NCI-H345 treated with DMSO at 0.1 percent for 48 hours (cell line): ENCODE results near the gene SYAP1.
A peak's percentile ranks its signal among the peaks of the same experiment; 100 is the strongest.
"Not testable (repeated sequence)": the region's sequence is repeated elsewhere in the genome, so short reads cannot be mapped to it uniquely, and the experiment has no call there.

ENCODE experiments used
- DNase-seq: peaks from one replicate; lab custom pipeline; 2025; ENCODE audit not compliant: unreplicated experiment; lab: John Stamatoyannopoulos, UW

Gene SYAP1

GRCh38 chrX:16778993-16779392, 59.6 kb downstream of the SYAP1 start:
- no peak for DNase-seq

- DNase-seq = not testable (repeated sequence)
These were observed 60.4 kb downstream of the SYAP1 start for GRCh38 chrX:16779815-16780214.

GRCh38 chrX:16783452-16783851, 64.0 kb downstream of the SYAP1 start:
- DNase-seq = no peak

GRCh38 chrX:16784440-16784839, 65.0 kb downstream of the SYAP1 start:
- not testable (repeated sequence) for DNase-seq

GRCh38 chrX:16785247-16786138, 66.1 kb downstream of the SYAP1 start:
- DNase-seq = no peak

- DNase-seq = peak; percentile 95
These were observed 66.9 kb downstream of the SYAP1 start, which contains the start of gene TXLNG for GRCh38 chrX:16786139-16786790. Gene TXLNG, plus strand, starts transcription at chrX:16786466. Its CDS starts 22 bp downstream, at chrX:16786488.

- DNase-seq = no peak
These were observed 67.7 kb downstream of the SYAP1 start for GRCh38 chrX:16786791-16787735.

DNA sequence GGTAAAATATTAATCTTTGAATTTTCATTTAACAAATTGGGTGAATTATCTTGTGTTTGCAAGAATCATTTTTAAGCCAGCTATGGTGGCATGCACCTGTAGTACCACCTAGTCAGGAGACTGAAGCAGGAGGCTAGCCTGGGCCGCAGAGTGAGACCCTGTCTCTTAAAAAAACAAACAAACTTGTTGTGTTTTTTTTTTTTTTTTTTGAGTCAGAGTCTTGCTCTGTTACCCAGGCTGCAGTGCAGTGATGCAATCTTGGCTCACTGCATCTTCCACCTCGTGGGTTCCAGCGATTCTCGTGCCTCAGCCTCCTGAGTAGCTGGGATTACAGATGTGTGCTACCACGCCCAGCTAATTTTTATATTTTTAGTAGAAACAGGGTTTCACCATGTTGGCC, 69.1 kb downstream of the SYAP1 start:
- DNase-seq = no peak

DNA sequence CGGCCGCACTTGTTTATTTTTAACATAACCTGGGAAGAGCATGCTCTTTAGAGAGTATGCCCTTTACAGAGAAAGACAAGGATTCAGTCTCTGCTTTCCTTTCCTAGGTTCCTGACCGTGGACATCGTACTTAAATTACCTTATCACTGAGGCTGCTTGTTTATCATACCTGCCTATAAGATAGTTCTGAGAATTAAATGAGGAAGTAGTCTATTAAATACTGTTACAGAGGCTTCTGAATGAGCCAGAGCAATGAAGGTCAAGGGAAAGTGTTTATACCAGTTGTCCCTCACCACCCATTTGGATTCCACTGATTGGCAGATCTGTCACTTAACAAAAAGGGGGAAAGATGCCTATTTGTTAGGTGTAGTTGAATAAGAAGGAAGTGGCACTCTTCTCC, 76.9 kb downstream of the SYAP1 start:
- no peak for DNase-seq

DNA sequence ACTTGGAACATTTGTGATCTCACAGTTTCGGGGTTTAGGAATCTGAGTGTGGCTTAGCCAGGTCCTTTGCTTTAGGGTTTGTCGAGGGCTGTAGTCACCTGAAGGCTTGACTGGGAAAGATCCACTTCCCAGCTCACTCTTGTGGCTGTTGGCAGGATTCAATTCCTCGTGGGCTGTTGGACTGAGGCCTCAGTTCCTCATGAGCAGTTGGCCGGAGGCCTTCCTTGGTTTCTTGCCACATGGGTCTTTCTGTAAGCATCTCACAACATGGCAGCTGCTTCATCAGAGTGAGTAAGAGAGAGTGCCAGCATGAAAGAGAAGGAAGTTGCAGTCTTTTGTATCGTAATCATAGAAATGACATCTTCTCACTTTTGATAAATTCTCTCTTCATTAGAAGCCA, 77.9 kb downstream of the SYAP1 start:
- no peak for DNase-seq

DNA sequence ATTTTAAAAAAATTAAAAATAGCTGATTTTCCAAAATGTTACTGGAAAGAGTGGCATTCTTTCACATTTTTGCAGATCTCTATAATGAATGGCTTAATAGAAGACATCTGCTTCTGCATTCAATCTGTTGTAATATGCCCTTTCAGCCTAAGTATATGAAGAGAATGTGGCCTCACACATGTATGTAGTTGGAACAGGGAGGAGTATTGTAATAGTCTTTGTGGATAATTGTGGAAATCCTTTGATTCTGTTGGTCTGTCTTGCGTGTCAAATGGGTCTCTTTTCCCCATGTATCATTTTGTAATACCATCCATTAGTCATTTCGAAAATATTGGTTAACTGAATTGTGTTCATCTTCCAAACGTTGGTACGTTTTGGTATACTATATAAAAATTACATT, 78.4 kb downstream of the SYAP1 start:
- no peak for DNase-seq

DNA sequence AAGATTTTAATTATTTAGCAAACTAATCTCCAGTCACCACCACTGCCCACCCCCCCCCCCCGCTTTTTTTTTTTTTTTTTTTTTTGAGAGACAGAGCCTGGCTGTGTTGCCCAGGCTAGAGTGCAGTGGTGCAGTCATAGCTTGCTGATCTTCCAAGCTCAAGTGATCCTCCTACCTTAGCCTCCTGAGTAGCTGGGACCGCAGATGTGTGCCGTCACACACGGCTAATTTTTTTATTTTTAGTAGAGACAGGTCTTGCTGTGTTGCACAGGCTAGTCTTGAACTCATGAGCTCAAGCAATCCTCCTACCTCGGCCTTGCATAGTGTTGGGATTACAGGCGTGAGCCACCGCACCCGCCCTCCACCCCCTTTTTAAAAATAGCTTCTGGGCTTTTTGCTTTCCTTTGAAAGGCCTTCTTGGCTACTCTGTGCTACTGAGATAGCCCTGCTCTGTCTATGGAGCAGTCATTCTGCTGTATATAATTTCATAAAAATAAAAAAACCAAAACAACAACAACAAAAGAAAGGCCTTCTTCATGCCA, 85.6 kb downstream of the SYAP1 start:
- DNase-seq = no peak

DNA sequence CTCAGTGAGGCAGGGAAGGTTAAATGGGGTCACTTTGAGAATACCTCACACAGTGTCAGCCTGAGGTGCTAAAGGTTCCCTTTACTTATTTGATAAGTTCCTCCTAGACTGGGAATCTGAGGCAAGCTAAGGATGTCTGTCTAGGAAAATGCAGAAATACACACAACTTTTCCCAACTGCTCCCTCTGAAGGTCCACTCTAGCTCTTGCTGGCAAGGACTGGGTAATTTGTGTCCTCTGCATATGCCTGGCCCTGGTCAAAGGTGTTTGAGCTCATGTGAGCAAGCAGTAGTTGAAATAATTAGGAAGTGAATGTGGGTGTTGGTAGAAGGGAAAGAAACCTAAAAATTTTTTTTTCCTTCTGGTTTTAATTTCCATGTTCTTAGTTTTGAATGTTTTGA, 88.1 kb downstream of the SYAP1 start:
- no peak for DNase-seq

GRCh38 chrX:16807976-16808542, 88.6 kb downstream of the SYAP1 start:
- no peak for DNase-seq

DNA sequence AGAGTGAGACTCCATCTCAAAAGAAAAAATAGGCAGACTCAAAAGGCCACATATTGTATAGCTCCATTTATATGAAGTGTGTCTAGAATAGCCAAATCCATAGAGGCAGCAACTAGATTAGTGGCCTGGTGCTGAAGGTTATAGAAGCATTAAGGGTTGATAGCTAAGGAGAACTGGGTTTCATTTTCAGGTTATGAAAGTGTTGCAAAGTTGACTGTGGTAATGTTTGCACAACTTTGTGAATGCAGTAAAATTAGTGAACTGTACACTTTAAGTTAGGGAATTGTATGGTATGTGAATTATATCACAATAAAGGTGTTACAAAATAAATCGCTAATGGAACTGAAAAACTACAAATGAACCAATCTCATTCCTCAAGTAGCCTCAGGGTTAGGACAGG, 95.2 kb downstream of the SYAP1 start:
- no peak for DNase-seq
